Measurements from ENCODE around the gene CR1.

Gene CR1

DNA sequence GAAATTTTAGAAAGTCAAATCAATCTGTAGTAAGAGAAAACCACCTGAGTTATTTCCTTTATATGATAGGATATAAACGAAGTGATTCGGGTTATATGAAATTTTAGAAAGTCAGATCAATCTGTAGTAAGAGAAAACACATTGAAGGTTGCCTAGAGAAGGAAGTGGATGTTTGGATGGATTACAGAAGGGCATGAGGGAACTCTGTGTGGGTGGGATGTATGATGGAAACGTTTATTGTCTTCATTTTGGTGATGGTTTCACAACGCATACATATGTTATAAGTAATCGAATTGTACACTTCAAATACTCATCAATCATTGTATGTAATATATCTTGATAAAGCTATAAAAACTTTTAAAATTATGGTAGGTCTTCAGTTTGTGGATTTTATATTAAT is 5.1 kb downstream of the CR1 start:
- TF ChIP-seq EZH2phosphoT487 (IDR thresholded peaks at IDR 0.05; ENCODE audit: low read depth), result no peak
- TF ChIP-seq, protein P1, sequence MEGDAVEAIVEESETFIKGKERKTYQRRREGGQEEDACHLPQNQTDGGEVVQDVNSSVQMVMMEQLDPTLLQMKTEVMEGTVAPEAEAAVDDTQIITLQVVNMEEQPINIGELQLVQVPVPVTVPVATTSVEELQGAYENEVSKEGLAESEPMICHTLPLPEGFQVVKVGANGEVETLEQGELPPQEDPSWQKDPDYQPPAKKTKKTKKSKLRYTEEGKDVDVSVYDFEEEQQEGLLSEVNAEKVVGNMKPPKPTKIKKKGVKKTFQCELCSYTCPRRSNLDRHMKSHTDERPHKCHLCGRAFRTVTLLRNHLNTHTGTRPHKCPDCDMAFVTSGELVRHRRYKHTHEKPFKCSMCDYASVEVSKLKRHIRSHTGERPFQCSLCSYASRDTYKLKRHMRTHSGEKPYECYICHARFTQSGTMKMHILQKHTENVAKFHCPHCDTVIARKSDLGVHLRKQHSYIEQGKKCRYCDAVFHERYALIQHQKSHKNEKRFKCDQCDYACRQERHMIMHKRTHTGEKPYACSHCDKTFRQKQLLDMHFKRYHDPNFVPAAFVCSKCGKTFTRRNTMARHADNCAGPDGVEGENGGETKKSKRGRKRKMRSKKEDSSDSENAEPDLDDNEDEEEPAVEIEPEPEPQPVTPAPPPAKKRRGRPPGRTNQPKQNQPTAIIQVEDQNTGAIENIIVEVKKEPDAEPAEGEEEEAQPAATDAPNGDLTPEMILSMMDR (IDR thresholded peaks at IDR 0.05; ENCODE audit: low read depth, low read length), result no peak
- Histone ChIP-seq H3K9me3 (ENCODE audit: insufficient read depth, low read length) (no peaks in the 10 kb centered on the region), H2AFZ (ENCODE audit: low read depth, low read length) (no peak overlapping the region), H4K20me1 (ENCODE audit: insufficient read depth, low read length) (no peaks in the 10 kb centered on the region), H3K4me1 (ENCODE audit: low read length) (peaks cover 8% of the 10 kb centered on the region), H3K4me2 (ENCODE audit: low read length) (no peak overlapping the region), H3K27ac (ENCODE audit: low read length) (no peak overlapping the region), H3K36me3 (replicated peaks; ENCODE audit: low read depth, low read length) (no peaks in the 10 kb centered on the region), H3K27me3 (ENCODE audit: low read depth, low read length) (peaks cover 59% of the 10 kb centered on the region), H3K4me3 (ENCODE audit: low read length) (no peak overlapping the region), H3K9ac (ENCODE audit: low read length) (no peak overlapping the region), H3K79me2 (ENCODE audit: low read length) (no peaks in the 10 kb centered on the region)

DNA sequence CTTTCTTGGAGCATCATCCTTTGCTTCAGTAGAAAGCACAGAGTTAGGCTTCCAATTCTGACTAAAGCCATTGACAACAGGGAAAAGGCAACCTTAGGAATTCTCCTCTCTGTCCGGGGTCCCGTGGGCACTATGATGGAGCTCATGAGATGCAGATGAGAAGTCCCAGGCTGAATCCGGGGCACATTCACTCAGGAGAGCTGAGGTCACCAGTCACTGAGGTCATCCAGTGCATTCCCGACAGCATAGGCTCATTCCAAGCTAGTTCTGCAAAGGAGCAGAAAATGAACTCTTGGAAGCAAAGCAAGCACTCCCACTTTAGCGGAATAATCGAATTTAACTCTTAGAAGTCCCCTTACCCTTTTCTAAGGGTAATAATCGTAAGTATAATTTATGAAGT is 6.8 kb downstream of the CR1 start:
- no peak overlapping the region for H3K4me2 ChIP-seq (ENCODE audit: low read length)
- no peak for TF ChIP-seq EZH2phosphoT487 (IDR thresholded peaks at IDR 0.05; ENCODE audit: low read depth)
- TF ChIP-seq, protein P1 (IDR thresholded peaks at IDR 0.05; ENCODE audit: low read depth, low read length), result no peak
- no peak overlapping the region for H3K4me3 ChIP-seq (ENCODE audit: low read length)
- H3K4me1 ChIP-seq (ENCODE audit: low read length), result peaks cover 10% of the 10 kb centered on the region
- no peak overlapping the region for H3K27ac ChIP-seq (ENCODE audit: low read length)
- H3K9me3 ChIP-seq (ENCODE audit: insufficient read depth, low read length), result no peaks in the 10 kb centered on the region
- H3K79me2 ChIP-seq (ENCODE audit: low read length), result no peaks in the 10 kb centered on the region
- no peaks in the 10 kb centered on the region for H4K20me1 ChIP-seq (ENCODE audit: insufficient read depth, low read length)
- no peak overlapping the region for H2AFZ ChIP-seq (ENCODE audit: low read depth, low read length)
- no peaks in the 10 kb centered on the region for H3K36me3 ChIP-seq (replicated peaks; ENCODE audit: low read depth, low read length)
- H3K27me3 ChIP-seq (ENCODE audit: low read depth, low read length), result peaks cover 46% of the 10 kb centered on the region
- no peak overlapping the region for H3K9ac ChIP-seq (ENCODE audit: low read length)

DNA sequence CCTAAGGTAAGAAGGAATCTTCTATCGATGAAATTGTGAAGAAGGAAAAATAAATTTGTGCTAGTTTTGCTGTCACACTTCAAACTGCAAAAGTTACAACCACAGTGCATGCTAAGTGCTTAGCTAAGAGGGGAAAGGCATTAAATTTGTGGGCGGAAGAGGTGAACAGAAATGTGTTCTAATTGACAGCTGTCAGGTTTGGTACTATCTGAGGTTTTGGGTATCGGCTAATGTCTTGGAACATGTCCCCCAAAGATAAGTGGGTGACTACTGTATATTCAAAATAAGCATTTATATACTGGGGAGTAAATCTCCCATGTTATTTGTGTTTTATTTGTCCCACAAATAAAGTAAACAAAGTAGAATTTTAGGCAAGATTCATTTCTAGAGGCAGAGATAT is 8.0 kb downstream of the CR1 start:
- H3K4me2 ChIP-seq (ENCODE audit: low read length), result no peak overlapping the region
- H3K27me3 ChIP-seq (ENCODE audit: low read depth, low read length), result peaks cover 41% of the 10 kb centered on the region

DNA sequence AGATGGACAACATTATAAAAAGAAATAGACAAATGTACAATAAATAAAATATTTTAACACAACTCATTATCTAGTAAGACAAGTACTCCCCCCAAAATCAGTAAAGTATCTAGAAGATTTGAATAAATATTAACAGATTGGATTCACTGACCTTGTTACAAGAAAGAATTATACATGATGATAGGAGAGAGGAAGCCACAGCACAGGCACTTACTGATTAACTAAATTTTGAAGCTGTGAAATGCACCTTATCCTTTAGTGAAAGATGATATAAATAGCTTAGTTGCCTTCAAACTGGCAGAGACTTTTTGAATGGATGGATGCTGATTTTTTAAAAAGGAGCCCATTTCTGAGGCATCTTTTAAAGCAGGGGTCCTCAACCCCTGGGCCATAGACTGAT is 8.5 kb downstream of the CR1 start:
- H3K27ac ChIP-seq (ENCODE audit: low read length), result no peak overlapping the region

More for the DNA sequence above, 8.0 kb downstream of the CR1 start:
- no peak overlapping the region for H2AFZ ChIP-seq (ENCODE audit: low read depth, low read length)
- peaks cover 4% of the 10 kb centered on the region for H3K4me1 ChIP-seq (ENCODE audit: low read length)
- no peaks in the 10 kb centered on the region for H3K9me3 ChIP-seq (ENCODE audit: insufficient read depth, low read length)
- no peak overlapping the region for H3K9ac ChIP-seq (ENCODE audit: low read length)
- H4K20me1 ChIP-seq (ENCODE audit: insufficient read depth, low read length), result no peaks in the 10 kb centered on the region
- no peak overlapping the region for H3K4me3 ChIP-seq (ENCODE audit: low read length)
- no peaks in the 10 kb centered on the region for H3K79me2 ChIP-seq (ENCODE audit: low read length)
- no peaks in the 10 kb centered on the region for H3K36me3 ChIP-seq (replicated peaks; ENCODE audit: low read depth, low read length)
- no peak overlapping the region for H3K27ac ChIP-seq (ENCODE audit: low read length)
- TF ChIP-seq, protein P1 (IDR thresholded peaks at IDR 0.05; ENCODE audit: low read depth, low read length), result no peak
- no peak for TF ChIP-seq EZH2phosphoT487 (IDR thresholded peaks at IDR 0.05; ENCODE audit: low read depth)

More for the DNA sequence above, 8.5 kb downstream of the CR1 start:
- peaks cover 4% of the 10 kb centered on the region for H3K4me1 ChIP-seq (ENCODE audit: low read length)
- no peaks in the 10 kb centered on the region for H4K20me1 ChIP-seq (ENCODE audit: insufficient read depth, low read length)
- no peak overlapping the region for H2AFZ ChIP-seq (ENCODE audit: low read depth, low read length)
- no peaks in the 10 kb centered on the region for H3K36me3 ChIP-seq (replicated peaks; ENCODE audit: low read depth, low read length)
- no peaks in the 10 kb centered on the region for H3K79me2 ChIP-seq (ENCODE audit: low read length)
- H3K4me3 ChIP-seq (ENCODE audit: low read length), result no peak overlapping the region
- peaks cover 41% of the 10 kb centered on the region for H3K27me3 ChIP-seq (ENCODE audit: low read depth, low read length)
- H3K9me3 ChIP-seq (ENCODE audit: insufficient read depth, low read length), result no peaks in the 10 kb centered on the region
- H3K9ac ChIP-seq (ENCODE audit: low read length), result no peak overlapping the region
- H3K4me2 ChIP-seq (ENCODE audit: low read length), result no peak overlapping the region
- TF ChIP-seq, protein P1 (IDR thresholded peaks at IDR 0.05; ENCODE audit: low read depth, low read length), result no peak
- no peak for TF ChIP-seq EZH2phosphoT487 (IDR thresholded peaks at IDR 0.05; ENCODE audit: low read depth)

Measured in OCI-LY3 (cell line).